Muscle of arm (tissue), 14 donors: ENCODE measurements around the gene ITGA3. TPM values are rescaled to one million over a fixed set of nuclear protein-coding genes. Genes with fewer than 3 reads are reported as not detected.
A peak's percentile ranks its signal among the peaks of the same experiment; 100 is the strongest.

Experiments used
- DNase-seq: peaks from one replicate; pipeline ENCODE4 v3.0.0-alpha.2; 2013
- long read RNA-seq, 11 donors: transcript quantifications; one replicate each; lab custom pipeline, GENCODE V29; 2026
- polyA plus RNA-seq, 12 donors: library from polyadenylated mRNA; unstranded; fragments of 120-200 nt; gene quantifications; one replicate each; pipeline ENCODE4 v1.2.1, GENCODE V29; 2013; ENCODE audit not compliant: insufficient read length in 12 of 12

Gene ITGA3
- polyA plus RNA-seq, result 10 to 100 TPM in 11 of 12 donors, not detected in 1; 16.5 to 44.0 (median 30.0) TPM
- long read RNA-seq, donor 1, full-length matches to known transcripts, result 2 of 2 reads
- long read RNA-seq, donor 1, partial matches to known transcripts, result 0 of 2 reads
- long read RNA-seq, donor 1, other reads (novel, unspliced or antisense), result 0 of 2 reads
- long read RNA-seq, donor 2, full-length matches to known transcripts, result 3 of 3 reads
- long read RNA-seq, donor 2, partial matches to known transcripts, result 0 of 3 reads
- long read RNA-seq, donor 2, other reads (novel, unspliced or antisense), result 0 of 3 reads
- long read RNA-seq, donor 3, result 0 reads
- long read RNA-seq, donor 4, partial matches to known transcripts, result 0 of 3 reads
- long read RNA-seq, donor 4, other reads (novel, unspliced or antisense), result 0 of 3 reads
- long read RNA-seq, donor 5, transcript ITGA3-208 (3 exons, 3,055 nt), result major isoform, 6 of 7 reads
- long read RNA-seq, donor 5, partial matches to known transcripts, result 0 of 7 reads
- long read RNA-seq, donor 5, other reads (novel, unspliced or antisense), result 0 of 7 reads
- long read RNA-seq, donor 6, partial matches to known transcripts, result 0 of 1 reads
- long read RNA-seq, donor 6, other reads (novel, unspliced or antisense), result 0 of 1 reads
- long read RNA-seq, donor 7, result 0 reads
- long read RNA-seq, donor 8, transcript ITGA3-208 (3 exons, 3,055 nt), result major isoform, 5 of 6 reads
- long read RNA-seq, donor 8, partial matches to known transcripts, result 0 of 6 reads
- long read RNA-seq, donor 8, other reads (novel, unspliced or antisense), result 0 of 6 reads
- long read RNA-seq, donor 9, partial matches to known transcripts, result 0 of 1 reads
- long read RNA-seq, donor 9, other reads (novel, unspliced or antisense), result 0 of 1 reads
- long read RNA-seq, donor 10, full-length matches to known transcripts, result 4 of 4 reads
- long read RNA-seq, donor 10, partial matches to known transcripts, result 0 of 4 reads
- long read RNA-seq, donor 10, other reads (novel, unspliced or antisense), result 0 of 4 reads
- long read RNA-seq, donor 11, full-length matches to known transcripts, result 3 of 3 reads
- long read RNA-seq, donor 11, partial matches to known transcripts, result 0 of 3 reads
- long read RNA-seq, donor 11, other reads (novel, unspliced or antisense), result 0 of 3 reads

GRCh38 chr17:50055426-50056216, at the start of gene ITGA3:
Gene ITGA3, plus strand, starts transcription at chr17:50056110. Its CDS starts 330 bp downstream, at chr17:50056440.
- peak; percentile 44 for DNase-seq

GRCh38 chr17:50009282-50009681, 46.6 kb upstream of the ITGA3 start:
- no peak for DNase-seq

DNA sequence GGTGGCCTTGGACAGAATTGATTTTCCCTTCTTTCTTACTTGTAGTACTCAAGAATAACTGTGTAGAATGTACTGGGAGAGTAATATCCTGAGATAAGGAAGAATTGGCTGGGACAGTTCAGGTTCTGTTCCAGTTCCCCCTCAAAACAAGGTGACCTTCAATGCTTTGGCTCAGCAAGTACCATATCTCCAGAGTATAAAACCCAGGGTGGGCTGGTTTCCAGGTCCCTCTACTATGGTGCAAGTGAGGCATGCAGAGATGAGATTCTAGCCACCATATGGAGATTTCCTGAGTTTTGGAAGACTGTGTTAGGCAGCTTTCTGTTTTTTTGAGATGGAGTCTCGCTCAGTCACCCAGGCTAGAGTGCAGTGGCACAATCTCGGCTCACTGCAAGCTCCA, 42.8 kb upstream of the ITGA3 start:
- no peak for DNase-seq

GRCh38 chr17:50014471-50015088, 41.3 kb upstream of the ITGA3 start:
- DNase-seq, result no peak

GRCh38 chr17:50015146-50015545, 40.8 kb upstream of the ITGA3 start:
- DNase-seq, result no peak

DNA sequence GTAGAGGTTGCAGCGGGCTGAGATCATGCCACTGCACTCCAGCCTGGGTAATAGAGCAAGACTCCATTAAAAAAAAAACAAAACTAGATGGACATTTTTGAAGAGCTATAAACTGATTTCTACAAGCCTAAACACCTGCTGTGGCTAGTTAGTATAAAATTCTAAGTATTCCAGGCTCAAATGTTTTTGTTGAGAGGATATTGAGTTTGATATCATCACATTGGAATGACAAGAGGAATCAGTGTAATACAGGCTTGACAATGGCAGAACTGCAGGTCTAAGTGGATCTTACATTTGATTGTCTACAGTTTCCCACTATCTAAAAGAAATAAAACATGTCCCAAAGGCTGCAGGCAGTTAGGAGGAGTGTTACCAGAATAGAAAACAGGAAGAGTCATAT, 37.0 kb upstream of the ITGA3 start:
- DNase-seq, result no peak

DNA sequence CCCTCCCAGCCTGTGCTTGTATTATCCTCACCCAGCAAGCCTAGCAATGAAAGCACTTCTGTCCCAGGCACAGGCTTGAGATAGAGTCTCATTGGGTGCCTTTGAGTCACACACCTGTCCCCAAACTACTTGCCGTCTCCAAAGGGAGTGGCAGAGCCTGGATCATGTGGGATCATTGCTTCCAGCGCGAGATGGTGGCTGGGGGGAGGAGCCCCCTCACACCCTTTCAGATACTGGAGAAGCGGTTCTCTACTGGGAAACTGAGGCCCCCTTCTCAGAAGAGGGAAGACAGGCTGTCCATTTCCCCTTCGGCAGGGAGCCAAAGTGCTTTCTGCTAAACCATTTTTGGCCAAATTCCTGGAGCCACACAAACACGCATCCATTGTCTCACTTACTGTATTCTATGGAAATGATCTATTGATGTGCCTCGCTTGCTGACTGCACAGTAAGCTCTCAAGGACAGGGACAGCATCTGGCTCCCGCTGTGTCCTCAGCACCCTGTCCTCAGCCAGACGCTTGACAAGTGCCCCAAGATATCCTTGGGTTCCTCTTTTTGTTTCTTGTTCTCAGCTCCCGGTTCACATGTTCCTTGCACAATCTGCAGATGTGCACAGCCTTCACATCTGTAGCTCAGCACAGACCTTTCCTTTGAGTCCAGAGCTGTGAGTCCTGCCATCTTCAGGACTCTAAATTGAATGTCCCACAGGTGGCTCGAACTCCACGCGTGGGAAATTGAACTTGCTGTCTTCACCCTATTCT, 34.9 kb upstream of the ITGA3 start:
- no peak for DNase-seq

DNA sequence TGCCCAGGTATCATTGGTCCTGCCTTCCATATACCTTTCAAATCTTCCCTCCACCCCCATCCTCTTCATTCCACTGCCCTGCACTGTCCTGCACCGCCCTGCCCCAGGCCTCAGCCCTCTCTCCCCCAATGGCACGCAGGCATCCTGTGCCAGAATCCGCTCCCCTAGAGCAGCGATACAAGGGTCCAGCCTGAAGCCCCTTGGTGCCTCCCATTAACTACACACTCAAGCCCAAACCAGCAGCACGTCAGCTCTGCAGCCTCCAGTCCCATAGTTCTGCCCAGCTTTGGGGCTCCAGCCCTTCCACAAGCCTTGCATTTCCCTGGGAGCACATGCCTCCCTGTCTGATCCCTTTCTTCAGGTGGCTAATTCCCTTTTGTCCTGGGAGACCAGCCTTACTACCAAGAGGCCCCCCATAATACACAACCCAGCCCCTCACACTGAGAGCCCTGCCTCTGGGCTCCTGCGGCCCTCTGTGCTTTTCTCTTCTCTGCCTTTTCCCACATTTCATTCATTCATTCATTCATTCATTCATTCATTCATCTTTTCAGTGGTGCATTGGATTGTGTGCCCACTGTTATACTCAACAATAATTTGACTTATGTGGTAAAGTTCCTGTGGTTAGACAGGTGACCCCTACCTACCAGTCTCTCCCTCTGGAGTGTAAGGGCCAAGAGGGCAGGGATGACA, 34.1 kb upstream of the ITGA3 start:
- no peak for DNase-seq

- no peak for DNase-seq
Observed at GRCh38 chr17:50022463-50023130, 33.3 kb upstream of the ITGA3 start.

- no peak for DNase-seq
Observed at GRCh38 chr17:50023520-50023919, 32.4 kb upstream of the ITGA3 start.

DNA sequence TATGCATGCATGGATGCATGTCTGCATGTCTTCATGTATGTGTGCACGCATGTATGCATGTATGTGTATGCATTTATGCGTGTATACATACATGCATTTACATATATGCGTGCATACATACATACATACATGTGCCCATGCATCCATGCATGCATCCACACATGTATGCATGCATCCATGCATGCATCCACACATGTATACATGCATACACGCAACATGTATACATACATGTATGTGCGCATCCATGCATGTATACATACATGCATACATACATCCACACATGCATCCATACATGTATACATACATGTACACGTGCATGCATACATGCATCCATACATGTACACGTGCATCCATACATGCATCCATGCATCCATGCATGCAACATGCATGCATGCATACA, 31.1 kb upstream of the ITGA3 start:
- DNase-seq, result no peak

DNA sequence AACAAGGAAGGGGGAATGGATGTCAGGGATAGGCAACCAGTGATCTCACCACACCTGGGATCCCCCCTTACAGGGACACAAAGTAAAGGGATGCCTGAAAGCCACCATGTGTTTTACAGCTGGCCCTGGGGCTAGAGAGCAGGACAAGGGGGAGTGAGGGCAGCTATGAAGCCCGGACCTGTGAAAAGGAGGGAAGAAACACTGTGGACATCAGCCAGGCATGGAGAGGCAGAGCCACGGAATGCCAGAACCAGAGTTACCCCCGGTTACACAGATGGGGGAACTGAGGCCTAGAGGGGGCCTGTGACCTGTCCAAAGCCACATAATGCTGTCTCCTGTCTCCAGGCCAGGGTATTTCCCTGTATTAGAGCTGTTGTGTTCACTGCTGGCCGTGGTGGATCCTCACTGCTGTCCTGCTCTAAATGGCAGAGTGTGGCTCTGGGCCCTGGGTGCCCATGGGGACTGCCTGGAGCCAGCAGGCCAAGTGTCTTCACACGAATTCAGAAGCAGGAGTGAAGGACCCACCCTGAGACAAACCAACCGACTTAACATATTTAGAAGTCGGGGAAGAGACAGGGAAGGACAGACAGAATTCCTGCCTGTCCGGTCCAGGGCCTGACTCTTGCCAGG, 29.7 kb upstream of the ITGA3 start:
- no peak for DNase-seq

DNA sequence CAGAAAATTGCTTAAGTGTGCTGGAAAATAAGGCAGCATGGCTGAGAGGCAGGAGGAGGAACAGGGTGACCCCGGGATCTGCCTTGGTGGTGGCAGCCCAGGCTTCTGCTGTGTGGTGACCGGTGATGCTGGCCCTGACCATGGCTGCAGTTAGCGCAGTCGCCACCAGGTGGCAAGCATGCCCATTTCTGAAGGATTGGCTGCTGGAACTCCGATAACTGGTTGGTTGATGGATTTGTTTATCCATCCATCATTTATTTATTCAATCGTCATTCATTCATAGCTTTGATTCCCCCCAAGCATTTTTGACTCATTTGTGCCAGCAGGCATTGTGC, 29.1 kb upstream of the ITGA3 start:
- DNase-seq, result peak; percentile 86

DNA sequence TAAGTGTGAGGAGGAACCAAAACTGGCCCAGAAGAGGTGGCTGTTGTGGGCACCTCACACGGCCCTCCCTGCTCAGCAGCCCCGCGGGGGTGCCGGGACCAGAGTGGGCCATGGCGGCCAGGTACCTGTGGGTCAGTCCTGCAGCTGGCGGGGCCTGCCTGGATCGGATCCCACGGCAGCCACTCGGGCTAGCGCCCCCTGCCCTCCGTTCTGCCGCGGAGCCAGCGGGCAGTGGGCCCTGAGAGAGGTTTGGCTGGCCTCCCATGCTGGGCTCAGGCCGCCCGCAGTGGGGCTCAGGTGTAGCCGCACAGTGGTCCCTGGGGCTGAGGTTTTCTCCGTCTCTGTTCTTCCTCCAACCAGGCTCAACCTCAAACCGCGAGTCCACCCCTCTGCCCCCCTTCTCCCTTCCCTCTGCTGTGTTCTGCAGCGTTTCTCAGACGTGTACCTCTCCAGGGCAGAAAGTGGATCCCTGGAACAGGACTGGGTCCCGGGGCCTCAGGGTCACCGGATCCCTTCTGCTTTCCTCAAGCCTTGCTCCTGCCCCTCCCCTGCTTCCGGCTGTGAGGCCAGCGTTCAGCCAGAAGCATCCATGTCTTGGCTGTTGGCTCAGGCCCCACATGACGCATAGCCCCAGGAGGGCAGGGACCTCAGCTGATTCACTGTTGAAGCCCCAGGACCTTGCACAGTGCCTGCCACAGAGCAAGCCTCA, 28.6 kb upstream of the ITGA3 start:
- no peak for DNase-seq

DNA sequence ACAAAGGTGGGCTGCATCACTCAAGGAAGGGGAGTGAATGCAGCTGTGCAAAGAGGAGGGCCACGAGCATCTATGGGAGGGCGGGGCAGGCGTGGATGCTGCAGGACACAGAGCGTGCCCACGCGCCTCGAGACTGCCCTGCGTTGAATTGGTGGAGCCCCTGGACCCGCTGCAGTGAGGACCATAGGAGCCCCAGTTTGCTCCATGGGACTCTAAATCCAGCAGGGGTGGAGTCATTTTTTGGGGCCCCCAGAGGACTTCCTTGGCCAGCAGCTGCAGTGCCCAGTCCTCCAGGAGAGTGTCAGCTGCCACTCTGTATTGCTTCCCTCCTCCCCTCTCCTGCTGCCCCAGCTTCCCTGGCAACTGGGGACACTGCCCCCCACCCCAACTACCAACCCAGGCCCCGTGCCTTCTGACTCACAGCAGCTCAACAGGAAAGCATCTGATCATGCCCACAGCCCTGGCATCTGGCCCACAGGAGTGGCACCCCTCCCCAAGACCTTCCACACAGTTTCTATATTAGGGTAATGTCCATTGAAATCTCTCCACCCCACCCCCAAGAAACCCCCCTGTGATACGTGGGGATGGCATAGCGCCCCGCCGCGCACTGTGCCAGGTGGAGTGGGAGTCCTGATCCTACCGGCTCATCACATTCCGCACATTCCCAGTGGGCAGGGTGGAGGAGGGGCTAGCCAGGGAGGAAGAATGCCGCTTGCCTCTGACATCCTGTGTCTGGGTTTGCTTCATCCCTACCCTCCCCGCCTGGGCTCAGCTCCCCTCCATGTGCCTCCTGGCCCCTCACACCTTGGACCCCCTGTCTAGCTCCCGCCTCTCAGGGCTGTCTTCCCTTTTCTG, 27.8 kb upstream of the ITGA3 start:
- no peak for DNase-seq

- no peak for DNase-seq
Observed at GRCh38 chr17:50028736-50029120, 27.2 kb upstream of the ITGA3 start.

DNA sequence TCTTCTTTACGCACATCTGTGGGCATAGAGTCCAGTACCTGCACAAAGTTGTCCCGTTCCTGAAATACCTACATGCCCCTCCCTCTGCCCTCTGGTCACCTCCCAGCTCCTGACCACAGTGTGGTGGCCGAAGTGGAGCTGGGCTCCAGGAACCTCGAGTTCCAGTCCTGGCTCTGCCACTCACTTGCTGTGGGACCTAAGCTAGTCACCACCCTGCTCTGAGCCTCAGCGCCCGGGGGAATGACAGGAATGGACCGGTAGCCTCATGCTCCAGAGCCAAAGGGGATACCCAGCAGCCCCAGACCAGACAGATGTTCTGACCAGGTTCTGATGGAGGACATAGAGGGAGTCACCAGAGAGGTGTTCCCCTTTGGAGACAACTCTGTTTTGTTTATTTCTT, 26.7 kb upstream of the ITGA3 start:
- DNase-seq, result no peak
